Measurements from ENCODE around the gene GPR157. TPM values are rescaled to one million over a fixed set of nuclear protein-coding genes. Genes with fewer than 3 reads are reported as not detected.

The GPR157 gene
- polyA plus RNA-seq, 2 of the 4 experiments (the other 2 are of a cell fraction) = 3.6 to 4.7 TPM

DNA sequence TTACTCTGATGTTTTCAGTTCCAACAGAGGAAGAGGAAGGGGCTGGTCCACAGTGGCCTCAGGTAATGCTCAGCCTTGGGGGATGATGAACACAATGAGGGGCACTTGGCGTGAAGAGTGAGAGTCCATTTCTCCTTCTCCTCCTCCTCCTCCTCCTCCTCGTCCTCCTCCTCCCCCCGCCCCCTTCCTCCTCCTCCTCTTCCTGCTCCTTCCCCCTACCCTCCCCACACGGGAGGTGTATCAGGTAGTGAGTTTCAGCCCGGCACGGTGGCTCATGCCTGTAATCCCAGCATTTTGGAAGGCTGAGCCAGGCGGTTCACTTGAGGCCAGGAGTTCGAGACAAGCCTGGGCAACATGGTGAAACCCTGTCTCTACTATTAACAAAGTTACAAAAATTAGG is 17.3 kb upstream of the GPR157 start:
- no peak overlapping the region for H3K4me3 ChIP-seq
- H3K9me3 ChIP-seq = no peaks in the 10 kb centered on the region
- no peak overlapping the region; the same call in 2 of the 3 replicates for H3K4me2 ChIP-seq
- FAIRE-seq = no peak
- peaks cover 26% of the 10 kb centered on the region for H3K4me1 ChIP-seq
- no peak for DNase-seq (ENCODE audit: low read depth in 1 of 2, low spot score in 1 of 2)
- ChIA-PET POLR2A (no interaction called here), CTCF (interaction anchor here (0.8 to 1.6 kb wide), 4 partner anchors 9 to 89 kb away, joined by 3 read pairs; partner anchors contain the start of gene H6PD)
- H3K27ac ChIP-seq = peak overlapping the region; percentile 46 to 80; a peak in 4 of 6 replicates
- no peak for ATAC-seq
- TF ChIP-seq ZSCAN20 (CRISPR knock-in tag; IDR thresholded peaks at IDR 0.05) = no peak
- TF ChIP-seq JUN (IDR thresholded peaks at IDR 0.05) = no peak
- TF ChIP-seq HEYL (CRISPR knock-in tag; IDR thresholded peaks at IDR 0.05) = no peak
- TF ChIP-seq, protein P1, sequence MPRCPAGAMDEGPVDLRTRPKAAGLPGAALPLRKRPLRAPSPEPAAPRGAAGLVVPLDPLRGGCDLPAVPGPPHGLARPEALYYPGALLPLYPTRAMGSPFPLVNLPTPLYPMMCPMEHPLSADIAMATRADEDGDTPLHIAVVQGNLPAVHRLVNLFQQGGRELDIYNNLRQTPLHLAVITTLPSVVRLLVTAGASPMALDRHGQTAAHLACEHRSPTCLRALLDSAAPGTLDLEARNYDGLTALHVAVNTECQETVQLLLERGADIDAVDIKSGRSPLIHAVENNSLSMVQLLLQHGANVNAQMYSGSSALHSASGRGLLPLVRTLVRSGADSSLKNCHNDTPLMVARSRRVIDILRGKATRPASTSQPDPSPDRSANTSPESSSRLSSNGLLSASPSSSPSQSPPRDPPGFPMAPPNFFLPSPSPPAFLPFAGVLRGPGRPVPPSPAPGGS (IDR thresholded peaks at IDR 0.05) = no peak
- TF ChIP-seq, protein P2, sequence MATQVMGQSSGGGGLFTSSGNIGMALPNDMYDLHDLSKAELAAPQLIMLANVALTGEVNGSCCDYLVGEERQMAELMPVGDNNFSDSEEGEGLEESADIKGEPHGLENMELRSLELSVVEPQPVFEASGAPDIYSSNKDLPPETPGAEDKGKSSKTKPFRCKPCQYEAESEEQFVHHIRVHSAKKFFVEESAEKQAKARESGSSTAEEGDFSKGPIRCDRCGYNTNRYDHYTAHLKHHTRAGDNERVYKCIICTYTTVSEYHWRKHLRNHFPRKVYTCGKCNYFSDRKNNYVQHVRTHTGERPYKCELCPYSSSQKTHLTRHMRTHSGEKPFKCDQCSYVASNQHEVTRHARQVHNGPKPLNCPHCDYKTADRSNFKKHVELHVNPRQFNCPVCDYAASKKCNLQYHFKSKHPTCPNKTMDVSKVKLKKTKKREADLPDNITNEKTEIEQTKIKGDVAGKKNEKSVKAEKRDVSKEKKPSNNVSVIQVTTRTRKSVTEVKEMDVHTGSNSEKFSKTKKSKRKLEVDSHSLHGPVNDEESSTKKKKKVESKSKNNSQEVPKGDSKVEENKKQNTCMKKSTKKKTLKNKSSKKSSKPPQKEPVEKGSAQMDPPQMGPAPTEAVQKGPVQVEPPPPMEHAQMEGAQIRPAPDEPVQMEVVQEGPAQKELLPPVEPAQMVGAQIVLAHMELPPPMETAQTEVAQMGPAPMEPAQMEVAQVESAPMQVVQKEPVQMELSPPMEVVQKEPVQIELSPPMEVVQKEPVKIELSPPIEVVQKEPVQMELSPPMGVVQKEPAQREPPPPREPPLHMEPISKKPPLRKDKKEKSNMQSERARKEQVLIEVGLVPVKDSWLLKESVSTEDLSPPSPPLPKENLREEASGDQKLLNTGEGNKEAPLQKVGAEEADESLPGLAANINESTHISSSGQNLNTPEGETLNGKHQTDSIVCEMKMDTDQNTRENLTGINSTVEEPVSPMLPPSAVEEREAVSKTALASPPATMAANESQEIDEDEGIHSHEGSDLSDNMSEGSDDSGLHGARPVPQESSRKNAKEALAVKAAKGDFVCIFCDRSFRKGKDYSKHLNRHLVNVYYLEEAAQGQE (IDR thresholded peaks at IDR 0.05) = no peak
- TF ChIP-seq, protein P3, sequence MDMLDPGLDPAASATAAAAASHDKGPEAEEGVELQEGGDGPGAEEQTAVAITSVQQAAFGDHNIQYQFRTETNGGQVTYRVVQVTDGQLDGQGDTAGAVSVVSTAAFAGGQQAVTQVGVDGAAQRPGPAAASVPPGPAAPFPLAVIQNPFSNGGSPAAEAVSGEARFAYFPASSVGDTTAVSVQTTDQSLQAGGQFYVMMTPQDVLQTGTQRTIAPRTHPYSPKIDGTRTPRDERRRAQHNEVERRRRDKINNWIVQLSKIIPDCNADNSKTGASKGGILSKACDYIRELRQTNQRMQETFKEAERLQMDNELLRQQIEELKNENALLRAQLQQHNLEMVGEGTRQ (IDR thresholded peaks at IDR 0.05) = no peak
- TF ChIP-seq MYC (IDR thresholded peaks at IDR 0.05; ENCODE audit: borderline replicate concordance, low read length) = no peak
- TF ChIP-seq FOSB (CRISPR knock-in tag; IDR thresholded peaks at IDR 0.05) = no peak
- TF ChIP-seq, protein P4, sequence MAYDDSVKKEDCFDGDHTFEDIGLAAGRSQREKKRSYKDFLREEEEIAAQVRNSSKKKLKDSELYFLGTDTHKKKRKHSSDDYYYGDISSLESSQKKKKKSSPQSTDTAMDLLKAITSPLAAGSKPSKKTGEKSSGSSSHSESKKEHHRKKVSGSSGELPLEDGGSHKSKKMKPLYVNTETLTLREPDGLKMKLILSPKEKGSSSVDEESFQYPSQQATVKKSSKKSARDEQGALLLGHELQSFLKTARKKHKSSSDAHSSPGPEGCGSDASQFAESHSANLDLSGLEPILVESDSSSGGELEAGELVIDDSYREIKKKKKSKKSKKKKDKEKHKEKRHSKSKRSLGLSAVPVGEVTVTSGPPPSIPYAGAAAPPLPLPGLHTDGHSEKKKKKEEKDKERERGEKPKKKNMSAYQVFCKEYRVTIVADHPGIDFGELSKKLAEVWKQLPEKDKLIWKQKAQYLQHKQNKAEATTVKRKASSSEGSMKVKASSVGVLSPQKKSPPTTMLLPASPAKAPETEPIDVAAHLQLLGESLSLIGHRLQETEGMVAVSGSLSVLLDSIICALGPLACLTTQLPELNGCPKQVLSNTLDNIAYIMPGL (CRISPR knock-in tag; IDR thresholded peaks at IDR 0.05; ENCODE audit: borderline replicate concordance) = no peak
- no peak for TF ChIP-seq POLR2A (IDR thresholded peaks at IDR 0.05; ENCODE audit: low read length)
- TF ChIP-seq RNF2 (IDR thresholded peaks at IDR 0.05; ENCODE audit: borderline replicate concordance, low read depth) = no peak
- 83% methylated on average over 5 of the region's 8 CpGs for WGBS (ENCODE audit: missing lambda C conversion rate)

DNA sequence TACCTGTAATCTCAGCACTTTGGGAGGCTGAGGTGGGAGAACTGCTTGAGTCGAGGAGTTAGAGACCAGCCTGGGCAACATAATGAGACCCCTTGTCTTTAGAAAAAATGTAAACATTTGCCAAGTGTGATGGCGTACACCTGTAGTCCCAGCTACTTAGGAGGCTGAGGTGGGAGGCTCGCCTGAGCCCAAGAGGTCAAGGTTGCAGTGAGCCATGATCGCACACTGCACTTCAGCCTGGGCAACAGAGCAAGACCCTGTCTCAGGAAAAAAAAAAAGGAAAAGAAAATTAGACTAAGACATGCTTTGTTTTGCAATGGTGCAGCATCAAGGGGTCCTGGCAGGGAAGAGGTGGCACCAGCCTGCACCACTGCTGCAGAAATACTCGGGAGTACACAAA is 16.8 kb upstream of the GPR157 start:
- DNase-seq (ENCODE audit: low read depth in 1 of 2, low spot score in 1 of 2) (no peak), ATAC-seq (no peak), FAIRE-seq (no peak)
- H3K27ac ChIP-seq = peak overlapping the region; percentile 46 to 80; a peak in 5 of 6 replicates
- 78% methylated on average over 5 of the region's 5 CpGs for WGBS (ENCODE audit: missing lambda C conversion rate)
- no peaks in the 10 kb centered on the region for H3K9me3 ChIP-seq
- POLR2A ChIA-PET = no interaction called here
- CTCF ChIA-PET = interaction anchor here (0.8 to 1.2 kb wide), 2 partner anchors 35 to 89 kb away, joined by 3 read pairs; partner anchors contain the start of gene H6PD
- H3K4me2 ChIP-seq = peak overlapping the region; percentile 50
- H3K4me1 ChIP-seq = peaks cover 24% of the 10 kb centered on the region
- no peak overlapping the region for H3K4me3 ChIP-seq
- no peak for TF ChIP-seq HDAC2 (IDR thresholded peaks at IDR 0.05)
- no peak for TF ChIP-seq NFE2L2 (conservative IDR thresholded peaks at IDR 0.05; ENCODE audit: low read length)
- no peak for TF ChIP-seq POLR2A (IDR thresholded peaks at IDR 0.05; ENCODE audit: low read length)
- TF ChIP-seq, protein P1 (IDR thresholded peaks at IDR 0.05) = no peak
- TF ChIP-seq NPAS2 (CRISPR knock-in tag; IDR thresholded peaks at IDR 0.05; ENCODE audit: borderline replicate concordance) = no peak
- TF ChIP-seq HOXB13 (CRISPR knock-in tag; IDR thresholded peaks at IDR 0.05; ENCODE audit: low read depth) = no peak
- TF ChIP-seq, protein P5, sequence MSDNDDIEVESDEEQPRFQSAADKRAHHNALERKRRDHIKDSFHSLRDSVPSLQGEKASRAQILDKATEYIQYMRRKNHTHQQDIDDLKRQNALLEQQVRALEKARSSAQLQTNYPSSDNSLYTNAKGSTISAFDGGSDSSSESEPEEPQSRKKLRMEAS (IDR thresholded peaks at IDR 0.05) = no peak
- TF ChIP-seq HOXA7 (CRISPR knock-in tag; IDR thresholded peaks at IDR 0.05) = no peak
- TF ChIP-seq FOSL2 (IDR thresholded peaks at IDR 0.05) = no peak
- TF ChIP-seq FOSL2 (CRISPR knock-in tag; IDR thresholded peaks at IDR 0.05) = no peak
- no peak for TF ChIP-seq NR3C1 (IDR thresholded peaks at IDR 0.05)
- TF ChIP-seq PHF8 (IDR thresholded peaks at IDR 0.05; ENCODE audit: borderline replicate concordance, low read depth) = no peak
- TF ChIP-seq, protein P2 (IDR thresholded peaks at IDR 0.05) = no peak
- no peak for TF ChIP-seq RNF2 (IDR thresholded peaks at IDR 0.05; ENCODE audit: borderline replicate concordance, low read depth)
- TF ChIP-seq CHD4 (IDR thresholded peaks at IDR 0.05; ENCODE audit: borderline replicate concordance) = no peak
- TF ChIP-seq TFCP2L1 (CRISPR knock-in tag; IDR thresholded peaks at IDR 0.05) = no peak
- no peak for TF ChIP-seq JUN (IDR thresholded peaks at IDR 0.05)
- TF ChIP-seq CEBPB (IDR thresholded peaks at IDR 0.05) = no peak
